Glutamatergic neuron (in vitro differentiated cells): ENCODE data around the gene HIVEP3. TPM values are rescaled to one million over a fixed set of nuclear protein-coding genes. Genes with fewer than 3 reads are reported as not detected.
"Not testable (repeated sequence)": the region's sequence is repeated elsewhere in the genome, so short reads cannot be mapped to it uniquely, and the experiment has no call there.

Source experiments
- DNase-seq: peaks from one replicate; pipeline ENCODE4 v3.0.0; 2022
- H3K27ac Mint-ChIP-seq: one replicate; pipeline ENCODE4 v1.8.0; 2020; ENCODE audit warnings: mild to moderate bottlenecking, mixed read lengths, inconsistent platforms; ENCODE audit not compliant: unreplicated experiment
- H3K27me3 Mint-ChIP-seq: one replicate; pipeline ENCODE4 v1.8.0; 2020; ENCODE audit warnings: mild to moderate bottlenecking, moderate library complexity, mixed read lengths, inconsistent platforms; ENCODE audit not compliant: unreplicated experiment
- H3K36me3 Mint-ChIP-seq: one replicate; pipeline ENCODE4 v1.8.0; 2020; ENCODE audit warnings: mild to moderate bottlenecking, mixed read lengths, inconsistent platforms; ENCODE audit not compliant: unreplicated experiment
- H3K4me1 Mint-ChIP-seq: one replicate; pipeline ENCODE4 v1.8.0; 2020; ENCODE audit warnings: mild to moderate bottlenecking, low read depth, mixed read lengths, inconsistent platforms; ENCODE audit not compliant: unreplicated experiment
- H3K4me3 Mint-ChIP-seq: one replicate; pipeline ENCODE4 v1.8.0; 2020; ENCODE audit warnings: mild to moderate bottlenecking, mixed read lengths, inconsistent platforms; ENCODE audit not compliant: unreplicated experiment
- H3K9me3 Mint-ChIP-seq: one replicate; pipeline ENCODE4 v1.8.0; 2020; ENCODE audit warnings: mild to moderate bottlenecking, moderate library complexity, mixed read lengths, inconsistent platforms; ENCODE audit not compliant: unreplicated experiment
- total RNA-seq: library from RNA; stranded (reverse); fragmentation: NEBNext Ultra II Directional; extraction: Animal tissue kit (Norgen Biotek cat#: 25700); gene quantifications from one replicate; pipeline ENCODE4 v1.2.1, GENCODE V29; 2021; ENCODE audit not compliant: unreplicated experiment
- TF ChIP-seq, protein P1 (sequence below): fragments of 200-600 bp; sonication (generic); IDR thresholded peaks from one replicate; pipeline ENCODE4 v1.5.0; 2021; ENCODE audit not compliant: partially characterized antibody, unreplicated experiment

The HIVEP3 gene
- total RNA-seq, 1 donor from 2014 or later, result 15.1 TPM

DNA sequence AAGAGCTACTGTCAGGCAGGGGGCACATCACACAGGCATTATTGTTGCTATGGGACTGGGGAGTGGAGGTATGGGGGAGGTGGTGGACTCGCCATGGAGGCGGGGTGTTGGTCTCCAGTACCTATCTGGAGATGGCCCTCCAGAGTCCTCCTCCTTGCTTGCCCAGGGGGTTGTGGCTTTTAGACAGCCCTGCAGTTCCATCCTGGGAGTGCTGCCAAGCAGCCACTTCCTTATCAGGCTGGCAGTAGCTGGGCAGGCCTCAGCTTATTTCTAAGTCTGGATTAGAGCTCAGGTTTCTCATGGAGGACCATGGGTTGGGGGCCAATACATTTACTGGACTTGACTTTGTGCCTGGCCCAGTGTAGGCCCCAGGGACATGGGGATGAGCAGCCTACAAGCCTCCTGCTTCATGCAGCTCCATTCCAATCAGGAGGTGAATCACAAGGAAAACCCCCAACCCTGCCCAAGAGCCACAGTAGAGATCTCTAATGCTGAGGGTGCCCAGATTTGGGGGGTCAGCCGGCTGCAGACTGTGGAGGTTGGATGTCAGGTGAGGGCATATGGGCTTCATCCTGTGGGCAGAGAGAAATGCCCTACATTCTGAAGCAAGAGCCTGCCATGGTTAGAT lies 223.5 kb downstream of the HIVEP3 start:
- Mint-ChIP-seq H3K27me3 (peaks cover 30% of the 10 kb centered on the region), H3K36me3 (no peaks in the 10 kb centered on the region), H3K4me3 (no peak overlapping the region), H3K9me3 (peaks cover 15% of the 10 kb centered on the region), H3K27ac (peak overlapping the region; percentile 95), H3K4me1 (peaks cover 24% of the 10 kb centered on the region)
- no peak for DNase-seq
- TF ChIP-seq, protein P1, sequence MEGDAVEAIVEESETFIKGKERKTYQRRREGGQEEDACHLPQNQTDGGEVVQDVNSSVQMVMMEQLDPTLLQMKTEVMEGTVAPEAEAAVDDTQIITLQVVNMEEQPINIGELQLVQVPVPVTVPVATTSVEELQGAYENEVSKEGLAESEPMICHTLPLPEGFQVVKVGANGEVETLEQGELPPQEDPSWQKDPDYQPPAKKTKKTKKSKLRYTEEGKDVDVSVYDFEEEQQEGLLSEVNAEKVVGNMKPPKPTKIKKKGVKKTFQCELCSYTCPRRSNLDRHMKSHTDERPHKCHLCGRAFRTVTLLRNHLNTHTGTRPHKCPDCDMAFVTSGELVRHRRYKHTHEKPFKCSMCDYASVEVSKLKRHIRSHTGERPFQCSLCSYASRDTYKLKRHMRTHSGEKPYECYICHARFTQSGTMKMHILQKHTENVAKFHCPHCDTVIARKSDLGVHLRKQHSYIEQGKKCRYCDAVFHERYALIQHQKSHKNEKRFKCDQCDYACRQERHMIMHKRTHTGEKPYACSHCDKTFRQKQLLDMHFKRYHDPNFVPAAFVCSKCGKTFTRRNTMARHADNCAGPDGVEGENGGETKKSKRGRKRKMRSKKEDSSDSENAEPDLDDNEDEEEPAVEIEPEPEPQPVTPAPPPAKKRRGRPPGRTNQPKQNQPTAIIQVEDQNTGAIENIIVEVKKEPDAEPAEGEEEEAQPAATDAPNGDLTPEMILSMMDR, result no peak

DNA sequence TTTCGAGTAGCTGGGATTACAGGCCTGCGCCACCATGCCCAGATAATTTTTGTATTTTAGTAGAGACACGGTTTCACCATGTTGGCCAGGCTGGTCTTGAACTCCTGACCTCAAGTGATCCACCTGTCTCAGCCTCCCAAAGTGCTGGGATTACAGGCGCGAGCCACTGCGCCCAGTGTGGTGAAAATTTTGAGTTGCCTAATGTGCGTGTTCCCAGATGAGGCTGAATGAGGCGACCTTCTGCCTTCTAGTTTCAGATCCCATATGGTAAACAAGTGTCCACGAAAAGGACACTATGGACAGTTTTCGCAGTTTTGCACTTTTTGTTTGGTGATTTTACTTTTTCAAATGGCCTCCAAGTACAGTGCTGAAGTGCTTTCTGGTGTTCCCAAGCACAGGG lies 226.8 kb downstream of the HIVEP3 start:
- DNase-seq, H3K4me3 Mint-ChIP-seq, H3K36me3 Mint-ChIP-seq: not testable (repeated sequence)
- Mint-ChIP-seq H3K27ac (peak overlapping the region; percentile 38), H3K4me1 (peaks cover 26% of the 10 kb centered on the region), H3K27me3 (peaks cover 13% of the 10 kb centered on the region), H3K9me3 (peaks cover 15% of the 10 kb centered on the region)

DNA sequence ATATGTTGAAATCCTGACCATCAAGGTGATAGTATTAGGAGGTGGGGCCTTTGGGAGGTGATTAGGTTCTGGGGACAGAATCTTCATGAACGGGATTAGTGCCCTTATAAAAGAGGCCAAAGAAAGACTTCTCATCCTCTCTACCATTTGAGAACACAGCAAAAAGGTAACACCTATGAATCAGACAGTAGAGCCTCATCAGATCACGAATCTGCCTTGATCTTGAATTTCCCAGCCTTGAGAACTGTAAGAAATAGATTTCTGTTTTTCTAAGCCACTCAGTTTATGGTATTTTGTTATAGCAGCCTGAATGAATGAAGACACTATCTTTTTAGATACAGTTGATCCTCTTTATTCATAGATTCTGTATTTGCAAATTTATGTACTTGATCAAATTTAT lies 227.3 kb downstream of the HIVEP3 start:
- Mint-ChIP-seq H3K4me3 (no peak overlapping the region), H3K9me3 (peaks cover 12% of the 10 kb centered on the region), H3K27me3 (peaks cover 9% of the 10 kb centered on the region), H3K4me1 (peaks cover 23% of the 10 kb centered on the region), H3K27ac (no peak overlapping the region), H3K36me3 (no peaks in the 10 kb centered on the region)
- no peak for DNase-seq
- TF ChIP-seq, protein P1, result no peak

DNA sequence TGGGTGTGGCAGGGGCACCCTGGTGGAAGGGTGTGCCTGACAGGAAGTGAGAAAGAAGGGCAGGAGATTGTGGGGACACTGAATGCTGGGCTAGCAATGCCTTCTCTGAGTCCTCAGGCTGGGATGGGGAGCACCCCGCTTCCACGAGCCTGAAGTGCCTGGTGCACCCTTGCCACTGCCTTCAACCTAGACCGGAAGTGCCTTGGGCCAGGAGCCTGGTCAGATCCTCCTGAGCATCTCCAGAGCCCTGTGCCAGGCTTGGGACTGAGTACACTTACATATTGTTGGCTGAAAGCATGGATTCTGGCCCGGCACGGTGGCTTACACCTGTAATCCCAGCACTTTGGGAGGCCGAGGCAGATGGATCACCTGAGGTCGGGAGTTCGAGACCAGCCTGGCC lies 228.4 kb downstream of the HIVEP3 start:
- no peak overlapping the region for H3K27ac Mint-ChIP-seq

DNA sequence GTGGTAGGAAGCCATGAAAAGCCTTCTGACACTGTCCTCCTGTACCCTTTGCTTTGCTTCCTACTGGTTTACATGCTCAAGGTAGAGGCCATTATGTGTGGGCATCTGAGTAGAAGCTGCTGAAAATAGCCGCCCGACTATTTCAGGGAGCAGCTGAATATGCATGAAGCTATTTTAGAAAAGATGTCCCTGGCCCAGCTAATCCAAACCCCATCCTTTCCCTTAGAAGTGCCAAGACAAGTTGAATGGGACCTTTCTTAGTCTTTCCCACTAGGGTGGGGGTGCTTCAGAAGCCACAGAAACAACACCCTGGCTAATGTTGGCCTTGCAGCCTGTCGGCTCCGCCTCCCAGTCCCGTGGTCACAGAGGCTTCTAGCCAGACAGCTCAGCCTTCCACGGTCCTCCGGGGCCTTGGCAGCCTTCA lies 229.2 kb downstream of the HIVEP3 start:
- H3K9me3 Mint-ChIP-seq, result peaks cover 4% of the 10 kb centered on the region
- H3K4me1 Mint-ChIP-seq, result peaks cover 19% of the 10 kb centered on the region
- no peak overlapping the region for H3K4me3 Mint-ChIP-seq
- H3K27ac Mint-ChIP-seq, result no peak overlapping the region
- DNase-seq, result no peak
- peaks cover 4% of the 10 kb centered on the region for H3K27me3 Mint-ChIP-seq
- H3K36me3 Mint-ChIP-seq, result no peaks in the 10 kb centered on the region
- TF ChIP-seq, protein P1, result no peak

More for the DNA sequence above, 228.4 kb downstream of the HIVEP3 start:
- Mint-ChIP-seq H3K9me3 (peaks cover 4% of the 10 kb centered on the region), H3K4me3 (no peak overlapping the region), H3K27me3 (peaks cover 4% of the 10 kb centered on the region), H3K36me3 (no peaks in the 10 kb centered on the region), H3K4me1 (peaks cover 19% of the 10 kb centered on the region)
- TF ChIP-seq, protein P1, result no peak
- no peak for DNase-seq
